GM21360 (cell line): ENCODE measurements around the gene TNNT2.

ENCODE experiments used
- ATAC-seq: cut with Tn5 transposase; IDR thresholded peaks from one replicate; pipeline ENCODE4 v1.9.1; 2021; ENCODE audit warnings: mild to moderate bottlenecking, moderate library complexity; ENCODE audit not compliant: unreplicated experiment

TNNT2 gene

GRCh38 chr1:201318504-201319340 is 58.8 kb downstream of the TNNT2 start:
- ATAC-seq, result no peak

- ATAC-seq, result no peak
These were observed 59.9 kb downstream of the TNNT2 start for GRCh38 chr1:201317551-201317950.

GRCh38 chr1:201316556-201316955 is 60.9 kb downstream of the TNNT2 start:
- no peak for ATAC-seq

- ATAC-seq, result no peak
These were observed 64.4 kb downstream of the TNNT2 start for GRCh38 chr1:201313086-201313485.

GRCh38 chr1:201312298-201312697 is 65.2 kb downstream of the TNNT2 start:
- ATAC-seq, result no peak

- no peak for ATAC-seq
These were observed 66.0 kb downstream of the TNNT2 start for GRCh38 chr1:201311356-201312011.

GRCh38 chr1:201310986-201311355 is 66.5 kb downstream of the TNNT2 start:
- ATAC-seq, result no peak

GRCh38 chr1:201310251-201310985 is 67.1 kb downstream of the TNNT2 start:
- no peak for ATAC-seq

- no peak for ATAC-seq
These were observed 68.1 kb downstream of the TNNT2 start for GRCh38 chr1:201309416-201309815.
